ENCODE results near the gene STIM2.
"Not testable (repeated sequence)": the region's sequence is repeated elsewhere in the genome, so short reads cannot be mapped to it uniquely, and the experiment has no call there.

The STIM2 gene

GRCh38 chr4:26964994-26965393 is 104.4 kb downstream of the STIM2 start:
- H3K27ac ChIP-seq: no peak overlapping the region
- ChIA-PET POLR2A (ENCODE audit: low non-redundant PET) (no interaction called here), CTCF (interaction anchor here (0.8 kb wide), 1 partner anchor 38 kb away, joined by 3 read pairs; no protein-coding TSS in a partner anchor)
- TF ChIP-seq CTCF (conservative IDR thresholded peaks at IDR 0.05; ENCODE audit: low read depth): no peak
- DNase-seq (ENCODE audit: low spot score): no peak

- DNase-seq (ENCODE audit: low spot score); POLR2A ChIA-PET (ENCODE audit: low non-redundant PET): not testable (repeated sequence)
These were observed 115.0 kb downstream of the STIM2 start for GRCh38 chr4:26975464-26976181.

GRCh38 chr4:26978387-26979053 is 117.9 kb downstream of the STIM2 start:
- POLR2A ChIA-PET (ENCODE audit: low non-redundant PET): no interaction called here
- TF ChIP-seq CTCF (conservative IDR thresholded peaks at IDR 0.05; ENCODE audit: low read depth): no peak
- CTCF ChIA-PET: interaction anchor here (0.6 kb wide), 1 partner anchor 28 kb away, joined by 3 read pairs; no protein-coding TSS in a partner anchor
- H3K27ac ChIP-seq: no peak overlapping the region
- DNase-seq (ENCODE audit: low spot score): no peak

More at GRCh38 chr4:26975464-26976181, 115.0 kb downstream of the STIM2 start:
- not testable (repeated sequence) for H3K27ac ChIP-seq
- CTCF ChIA-PET: interaction anchor here (0.6 kb wide), 1 partner anchor 946 kb away, joined by 5 read pairs; no protein-coding TSS in a partner anchor

DNA sequence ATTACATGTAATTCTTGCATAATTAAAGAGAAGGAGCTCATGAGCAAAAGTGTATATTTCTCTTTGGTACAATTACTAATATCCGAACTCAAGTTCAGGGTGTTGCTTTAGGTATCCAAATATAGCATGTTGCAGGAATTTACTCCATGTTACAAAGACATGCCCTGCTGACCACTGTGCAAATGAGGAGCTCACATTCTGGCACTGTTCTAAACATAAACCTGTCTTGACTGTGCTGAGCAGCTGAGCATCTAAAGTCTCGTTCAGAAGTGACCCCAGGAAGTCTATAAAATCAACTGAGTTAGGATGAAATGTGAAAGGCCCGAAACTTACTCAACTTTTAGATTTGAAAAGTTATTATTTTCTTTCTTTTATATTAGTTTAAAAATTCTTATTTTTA is 124.3 kb downstream of the STIM2 start:
- DNase-seq (ENCODE audit: low spot score): no peak
- CTCF ChIA-PET: no interaction called here
- no peak for TF ChIP-seq CTCF (conservative IDR thresholded peaks at IDR 0.05; ENCODE audit: low read depth)
- POLR2A ChIA-PET (ENCODE audit: low non-redundant PET): no interaction called here
- H3K27ac ChIP-seq: no peak overlapping the region

DNA sequence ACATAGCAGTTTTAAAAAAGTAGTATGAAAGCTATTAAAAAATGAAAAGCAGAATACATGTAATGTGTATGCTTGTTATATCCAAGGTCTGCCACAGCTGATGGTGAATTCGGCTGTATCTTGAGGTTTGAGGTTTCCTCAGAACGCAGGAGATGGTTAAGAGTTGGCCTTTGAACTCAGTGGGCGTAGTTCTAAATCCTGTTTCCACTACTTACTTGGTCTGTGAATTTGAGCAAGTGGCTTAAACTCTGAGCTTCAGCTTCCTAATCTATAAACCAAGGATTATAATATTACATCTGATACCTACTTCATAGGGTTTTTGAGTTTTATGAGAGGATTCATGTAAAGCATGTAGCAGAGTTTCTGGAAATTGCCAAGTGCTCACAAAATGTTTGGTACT is 125.2 kb downstream of the STIM2 start:
- no peak for DNase-seq (ENCODE audit: low spot score)
- no peak overlapping the region for H3K27ac ChIP-seq
- CTCF ChIA-PET: no interaction called here
- POLR2A ChIA-PET (ENCODE audit: low non-redundant PET): no interaction called here
- no peak for TF ChIP-seq CTCF (conservative IDR thresholded peaks at IDR 0.05; ENCODE audit: low read depth)

DNA sequence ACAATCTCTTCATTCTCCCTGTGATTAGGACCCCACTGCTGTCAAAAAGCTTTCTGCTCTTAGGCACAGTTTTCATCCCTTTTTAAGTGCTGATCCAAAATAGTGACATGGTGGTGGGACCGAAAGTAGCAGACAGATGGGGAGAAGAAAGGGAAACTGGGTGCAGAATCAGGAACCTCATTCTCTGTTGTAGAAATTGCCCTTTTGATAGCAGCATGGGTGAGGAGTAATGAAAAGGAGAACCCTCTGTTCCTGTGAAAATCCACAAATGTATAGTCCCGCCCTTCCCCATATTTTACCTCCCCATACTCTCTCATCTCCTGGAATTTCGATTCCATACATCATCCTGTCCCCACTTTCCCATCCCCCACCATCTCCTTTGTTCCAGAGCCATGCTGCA is 126.5 kb downstream of the STIM2 start:
- no peak for TF ChIP-seq CTCF (conservative IDR thresholded peaks at IDR 0.05; ENCODE audit: low read depth)
- POLR2A ChIA-PET (ENCODE audit: low non-redundant PET): no interaction called here
- CTCF ChIA-PET: no interaction called here
- DNase-seq (ENCODE audit: low spot score): no peak
- H3K27ac ChIP-seq: no peak overlapping the region

DNA sequence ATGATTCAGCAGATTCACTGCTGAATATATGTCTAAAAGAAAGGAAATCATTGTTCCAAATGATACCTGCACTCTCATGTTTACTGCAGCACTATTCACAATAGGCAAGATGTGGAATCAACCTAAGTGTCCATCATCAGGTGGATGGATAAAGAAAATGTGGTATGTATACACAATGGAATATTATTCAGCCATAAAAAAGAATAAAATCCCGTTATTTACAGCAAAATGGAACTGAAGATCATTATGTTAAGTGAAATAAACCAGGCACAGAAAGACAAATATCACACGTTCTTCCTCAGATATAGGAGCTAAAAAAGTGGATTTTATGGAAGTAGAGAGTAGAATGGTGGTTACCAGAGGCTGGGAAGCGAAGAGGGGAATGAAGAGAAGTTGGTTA is 130.4 kb downstream of the STIM2 start:
- ChIA-PET POLR2A (ENCODE audit: low non-redundant PET) (no interaction called here), CTCF (no interaction called here)
- no peak for DNase-seq (ENCODE audit: low spot score)
- TF ChIP-seq CTCF (conservative IDR thresholded peaks at IDR 0.05; ENCODE audit: low read depth): no peak
- no peak overlapping the region for H3K27ac ChIP-seq

All from RWPE1 (cell line).